SU-DHL-6 (cell line): Measurements from ENCODE around the gene GALNT12.

ENCODE experiments used
- H2AFZ ChIP-seq: fragments of 200-600 bp; sonication (generic); 2 replicates; pipeline ENCODE4 v1.6.1; 2014; ENCODE audit warnings: low read depth, mild to moderate bottlenecking, moderate library complexity, mixed read lengths, antibody characterized with exemption, low read length; ENCODE audit not compliant: severe bottlenecking
- H3F3A ChIP-seq: fragments of 200-600 bp; shearing (Covaris generic); 2 replicates; pipeline ENCODE4 v1.6.0; 2016; ENCODE audit warnings: antibody characterized with exemption, mild to moderate bottlenecking; ENCODE audit not compliant: insufficient read depth
- H3K27ac ChIP-seq: fragments of 200-600 bp; sonication (generic); 2 replicates; pipeline ENCODE4 v1.5.1; 2016; ENCODE audit warnings: low read depth, mild to moderate bottlenecking, low read length, moderate library complexity, mixed read lengths
- H3K27me3 ChIP-seq: fragments of 200-600 bp; sonication (generic), shearing (Covaris generic); 2 replicates; pipeline ENCODE4 v1.6.0; 2014; ENCODE audit warnings: mild to moderate bottlenecking, low read length
- H3K36me3 ChIP-seq: fragments of 200-600 bp; sonication (generic); 2 replicates; pipeline ENCODE4 v1.6.1; 2014; ENCODE audit warnings: mild to moderate bottlenecking, low read length, mixed read lengths
- H3K4me2 ChIP-seq: fragments of 300-600, 200-600 bp; shearing (Covaris generic), sonication (generic); 2 replicates; pipeline ENCODE4 v1.6.0; 2014; ENCODE audit warnings: low read length, low read depth, mild to moderate bottlenecking; ENCODE audit not compliant: poor library complexity, severe bottlenecking
- H3K4me3 ChIP-seq: fragments of 200-600 bp; sonication (generic); 2 replicates; pipeline ENCODE4 v1.5.1; 2014; ENCODE audit warnings: antibody characterized with exemption, low read length, mild to moderate bottlenecking, mixed read lengths; ENCODE audit not compliant: insufficient read depth, poor library complexity, severe bottlenecking
- H3K79me2 ChIP-seq: fragments of 200-600 bp; sonication (generic); 2 replicates; pipeline ENCODE4 v1.6.1; 2014; ENCODE audit warnings: mild to moderate bottlenecking, low read length, moderate library complexity; ENCODE audit not compliant: insufficient read depth
- H3K9ac ChIP-seq: fragments of 200-600 bp; sonication (generic); 2 replicates; pipeline ENCODE4 v1.7.0; 2014; ENCODE audit warnings: mild to moderate bottlenecking, low read length
- H3K9me2 ChIP-seq: fragments of 200-600 bp; sonication (generic); replicated peaks from 2 replicates; pipeline ENCODE4 v1.6.1; 2014; ENCODE audit warnings: low read length; ENCODE audit not compliant: insufficient read depth
- H3K9me3 ChIP-seq: fragments of 200-600 bp; sonication (generic); 2 replicates; pipeline ENCODE4 v1.6.1; 2014; ENCODE audit warnings: low read length, mixed read lengths; ENCODE audit not compliant: insufficient read depth
- H4K20me1 ChIP-seq: fragments of 200-600 bp; sonication (generic); 2 replicates; pipeline ENCODE4 v1.6.1; 2014; ENCODE audit warnings: low read depth, mild to moderate bottlenecking, antibody characterized with exemption, low read length, moderate library complexity, mixed read lengths
- CTCF ChIP-seq: fragments of 200-600 bp; sonication (generic); IDR thresholded peaks from one replicate; pipeline ENCODE4 v1.5.1; 2017; ENCODE audit warnings: antibody characterized with exemption, mild to moderate bottlenecking, low read length, moderate library complexity; ENCODE audit not compliant: insufficient read depth, poor library complexity, severe bottlenecking
- EZH2phosphoT487 ChIP-seq: fragments of 200-600 bp; sonication (generic), shearing (Covaris generic); conservative IDR thresholded peaks from 2 replicates; pipeline ENCODE4 v1.6.1; 2018; ENCODE audit warnings: mild to moderate bottlenecking, antibody characterized with exemption, low read length, moderate library complexity, mixed read lengths

Gene GALNT12

GRCh38 chr9:98767915-98768314 is 39.6 kb upstream of the GALNT12 start:
- Histone ChIP-seq H4K20me1 (no peaks in the 10 kb centered on the region), H3K9me3 (no peaks in the 10 kb centered on the region), H3K79me2 (no peaks in the 10 kb centered on the region), H3F3A (no peaks in the 10 kb centered on the region), H3K9me2 (no peaks in the 10 kb centered on the region), H3K36me3 (0 out of 2 replicates have a peak, but pooled peaks cover 3% of the 10 kb centered on the region), H2AFZ (no peak overlapping the region), H3K27me3 (no peaks in the 10 kb centered on the region), H3K27ac (no peak overlapping the region), H3K4me3 (no peak overlapping the region), H3K9ac (no peak overlapping the region), H3K4me2 (no peak overlapping the region)
- no peak for TF ChIP-seq CTCF
- TF ChIP-seq EZH2phosphoT487, result no peak

GRCh38 chr9:98768344-98768743 is 39.1 kb upstream of the GALNT12 start:
- Histone ChIP-seq H3K27ac (no peak overlapping the region), H3K9me2 (no peaks in the 10 kb centered on the region), H3K4me3 (no peak overlapping the region), H3K36me3 (0 out of 2 replicates have a peak, but pooled peaks cover 3% of the 10 kb centered on the region), H2AFZ (no peak overlapping the region), H3K9me3 (no peaks in the 10 kb centered on the region), H3K79me2 (no peaks in the 10 kb centered on the region), H3F3A (no peaks in the 10 kb centered on the region), H3K9ac (no peak overlapping the region), H3K27me3 (no peaks in the 10 kb centered on the region), H4K20me1 (no peaks in the 10 kb centered on the region), H3K4me2 (no peak overlapping the region)
- TF ChIP-seq EZH2phosphoT487, result no peak
- no peak for TF ChIP-seq CTCF

GRCh38 chr9:98770717-98771116 is 36.8 kb upstream of the GALNT12 start:
- no peaks in the 10 kb centered on the region for H3K27me3 ChIP-seq
- H3K79me2 ChIP-seq, result no peaks in the 10 kb centered on the region
- no peaks in the 10 kb centered on the region for H3F3A ChIP-seq
- H4K20me1 ChIP-seq, result no peaks in the 10 kb centered on the region
- H3K27ac ChIP-seq, result no peak overlapping the region
- no peaks in the 10 kb centered on the region for H3K9me3 ChIP-seq
- no peaks in the 10 kb centered on the region for H3K9me2 ChIP-seq
- no peak overlapping the region for H2AFZ ChIP-seq
- no peak overlapping the region for H3K4me2 ChIP-seq
- no peak overlapping the region for H3K9ac ChIP-seq
- 0 out of 2 replicates have a peak, but pooled peaks cover 3% of the 10 kb centered on the region for H3K36me3 ChIP-seq
- no peak overlapping the region for H3K4me3 ChIP-seq
- TF ChIP-seq EZH2phosphoT487 (no peak), CTCF (no peak)
